A549 (cell line): Measurements from ENCODE around the gene TMC6. TPM values are rescaled to one million over a fixed set of nuclear protein-coding genes. Genes with fewer than 3 reads are reported as not detected.

Experiments
- ATAC-seq, 2 experiments: fragments of 200-7000 bp in 1 of 2; fragments of >200 bp in 1 of 2; cut with Nextera tagmentation in 1 of 2; cut with Tn5 transposase in 1 of 2; 3 replicates each; pipeline versions ENCODE4 v1.8.0 to v1.9.1; 2018 to 2020; ENCODE audit warnings: mild to moderate bottlenecking in 1 of 2, moderate library complexity in 1 of 2
- CTCF ChIA-PET: fragments of 300-600 bp; sonication (Branson Sonifier 250); formaldehyde crosslinking; extraction: SDS; loops from one replicate; lab custom pipeline; 2021; ENCODE audit warnings: antibody characterized with exemption, inconsistent platforms; lab: Yijun Ruan, JAX
- POLR2A ChIA-PET: fragments of 350-600 bp; formaldehyde crosslinking; extraction: SDS; loops from one replicate; lab custom pipeline; 2021; ENCODE audit warnings: antibody characterized with exemption, inconsistent platforms; lab: Yijun Ruan, JAX
- DNase-seq, 2 experiments: peaks; one replicate each; pipeline versions ENCODE4 v3.0.0 to v3.0.0-alpha.2; 2011 to 2016; ENCODE audit warnings: low read depth in 1 of 2, low spot score in 1 of 2
- FAIRE-seq: peaks from 2 replicates; lab custom pipeline; 2011; peaks lifted over from hg19 to GRCh38; lab: Jason Lieb, UNC
- H3K27ac ChIP-seq, 2 experiments: fragments of >200 bp; sonication (Bioruptor Twin); formaldehyde crosslinking; 3 replicates each; pipeline ENCODE4 v1.5.1; 2016 to 2017
- H3K4me1 ChIP-seq: fragments of >200 bp; sonication (Bioruptor Twin); formaldehyde crosslinking; 3 replicates; pipeline ENCODE4 v1.6.1; 2016
- H3K4me2 ChIP-seq: fragments of >200 bp; sonication (Bioruptor Twin); formaldehyde crosslinking; 3 replicates; pipeline ENCODE4 v1.6.1; 2016
- H3K4me3 ChIP-seq: fragments of >200 bp; sonication (Bioruptor Twin); formaldehyde crosslinking; 3 replicates; pipeline ENCODE4 v1.5.1; 2016
- H3K9me3 ChIP-seq: fragments of >200 bp; sonication (Bioruptor Twin); formaldehyde crosslinking; 3 replicates; pipeline ENCODE4 v1.6.1; 2016
- CHD4 ChIP-seq: fragments of 200-600 bp; sonication (generic); IDR thresholded peaks from 2 replicates; pipeline ENCODE4 v1.6.1; 2016; ENCODE audit warnings: antibody characterized with exemption, mild to moderate bottlenecking, borderline replicate concordance
- CTCF ChIP-seq: fragments of >200 bp; sonication (Bioruptor Twin); formaldehyde crosslinking; IDR thresholded peaks from 3 replicates; pipeline ENCODE4 v1.5.1; 2016
- E2F6 ChIP-seq: IDR thresholded peaks from 2 replicates; pipeline ENCODE4 v1.6.1; 2012; ENCODE audit warnings: low read depth, borderline replicate concordance
- FOSB ChIP-seq: fragments of 250-450 bp; sonication (Bioruptor Pico); IDR thresholded peaks from 2 replicates; pipeline ENCODE4 v1.5.0; 2020; ENCODE audit warnings: mild to moderate bottlenecking, moderate library complexity
- FOXS1 ChIP-seq: fragments of 250-450 bp; sonication (Bioruptor Pico); IDR thresholded peaks from 2 replicates; pipeline ENCODE4 v1.5.0; 2020; ENCODE audit warnings: mild to moderate bottlenecking, moderate library complexity
- HMGXB4 ChIP-seq: fragments of 250-450 bp; sonication (Bioruptor Pico); IDR thresholded peaks from 2 replicates; pipeline ENCODE4 v1.5.0; 2021; ENCODE audit warnings: mild to moderate bottlenecking, moderate library complexity, borderline replicate concordance
- HOXB13 ChIP-seq: fragments of 250-450 bp; sonication (Bioruptor Pico); IDR thresholded peaks from 2 replicates; pipeline ENCODE4 v1.5.0; 2020; ENCODE audit warnings: low read depth, mild to moderate bottlenecking, moderate library complexity
- HOXB5 ChIP-seq: fragments of 250-450 bp; sonication (Bioruptor Pico); IDR thresholded peaks from 2 replicates; pipeline ENCODE4 v1.5.0; 2020; ENCODE audit warnings: mild to moderate bottlenecking, moderate library complexity
- MAZ ChIP-seq: fragments of 150-350 bp; IDR thresholded peaks from 2 replicates; pipeline ENCODE4 v1.6.1; 2014; ENCODE audit warnings: antibody characterized with exemption, low read depth, low read length, borderline replicate concordance
- NFE2L2 ChIP-seq: fragments of 150-350 bp; conservative IDR thresholded peaks from 2 replicates; pipeline ENCODE4 v1.6.1; 2014; ENCODE audit warnings: low read length
- NPAS2 ChIP-seq: fragments of 250-450 bp; sonication (Bioruptor Pico); IDR thresholded peaks from 2 replicates; pipeline ENCODE4 v1.8.0; 2022; ENCODE audit warnings: mild to moderate bottlenecking, moderate library complexity, borderline replicate concordance
- NR3C1 ChIP-seq: fragments of >200 bp; sonication (Bioruptor Twin); formaldehyde crosslinking; IDR thresholded peaks from 3 replicates; pipeline ENCODE4 v1.6.1; 2017
- PHF8 ChIP-seq: fragments of 200-600 bp; sonication (generic); IDR thresholded peaks from 2 replicates; pipeline ENCODE4 v1.6.1; 2016; ENCODE audit warnings: low read depth, mild to moderate bottlenecking, antibody characterized with exemption, moderate library complexity, borderline replicate concordance
- RAD21 ChIP-seq, 2 experiments: fragments of >200 bp in 1 of 2; sonication (Bioruptor Twin) in 1 of 2; formaldehyde crosslinking in 1 of 2; IDR thresholded peaks in 1 of 2; conservative IDR thresholded peaks in 1 of 2; 2 replicates in 1 of 2; 3 replicates in 1 of 2; pipeline ENCODE4 v1.6.1; 2012 to 2018; ENCODE audit warnings: inconsistent platforms in 1 of 2
- SREBF2 ChIP-seq: fragments of 450-650 bp; IDR thresholded peaks from 2 replicates; pipeline ENCODE4 v1.6.1; 2014; ENCODE audit warnings: mild to moderate bottlenecking, moderate library complexity
- USF2 ChIP-seq: fragments of 450-650 bp; IDR thresholded peaks from 2 replicates; pipeline ENCODE4 v1.6.1; 2014; ENCODE audit warnings: antibody characterized with exemption
- ZC3H11A ChIP-seq: fragments of 450-650 bp; IDR thresholded peaks from 2 replicates; pipeline ENCODE4 v1.6.1; 2014; ENCODE audit warnings: antibody characterized with exemption, mild to moderate bottlenecking
- ZFP36 ChIP-seq: fragments of 450-650 bp; IDR thresholded peaks from 2 replicates; pipeline ENCODE4 v1.6.1; 2014; ENCODE audit warnings: borderline replicate concordance; ENCODE audit not compliant: partially characterized antibody
- WGBS: methylation state at CpG from one replicate; pipeline ENCODE4 v1.1.6; 2017; ENCODE audit errors: missing lambda C conversion rate; 5-methylcytosine and 5-hydroxymethylcytosine counted together
- polyA plus RNA-seq, 4 experiments: library from polyadenylated mRNA; depleted of rRNA in 3 of 4; stranded (reverse); fragments of >200 nt; fragmentation: RNase III in 1 of 4; extraction: RNeasy Plus Mini Kit Qiagen cat#74134 plus additional on column Dnase treatment in 1 of 4; gene quantifications; 2 replicates in 3 of 4; 3 replicates in 1 of 4; pipeline ENCODE4 v1.2.3, GENCODE V29; 2011 to 2017

TMC6 gene
- polyA plus RNA-seq, 2 of the 4 experiments (the other 2 are of a cell fraction) = 4.7 to 9.4 TPM

GRCh38 chr17:78107976-78108725 lies 20.4 kb downstream of the TMC6 start:
- 87% methylated on average over 21 of the region's 21 CpGs for WGBS
- ChIA-PET CTCF (interaction anchor here (0.6 to 12.7 kb wide), 8 partner anchors 12 to 141 kb away, joined by 3 to 199 read pairs (median 56); partner anchors contain the start of gene TMC8), POLR2A (no interaction called here)

GRCh38 chr17:78107457-78107856 lies 21.1 kb downstream of the TMC6 start:
- no peak for DNase-seq
- no peak for TF ChIP-seq HOXB13 (CRISPR knock-in tag)
- TF ChIP-seq USF2 = no peak
- TF ChIP-seq E2F6 = no peak
- TF ChIP-seq CTCF = no peak
- no peak for TF ChIP-seq SREBF2
- TF ChIP-seq CHD4 = no peak
- no peak for TF ChIP-seq RAD21 (conservative IDR thresholded peaks at IDR 0.05 in 1 of 2, IDR thresholded peaks at IDR 0.05 in 1 of 2)
- TF ChIP-seq MAZ = no peak
- no peak for TF ChIP-seq HOXB5 (CRISPR knock-in tag)
- no peak for TF ChIP-seq NFE2L2
- TF ChIP-seq NPAS2 (CRISPR knock-in tag) = no peak
- no peak for TF ChIP-seq PHF8
- no peak for TF ChIP-seq HMGXB4
- no peak for TF ChIP-seq FOXS1 (CRISPR knock-in tag)
- no peak for TF ChIP-seq NR3C1
- no peak for TF ChIP-seq FOSB (CRISPR knock-in tag)
- no peak for TF ChIP-seq ZC3H11A

More at GRCh38 chr17:78107976-78108725, 20.4 kb downstream of the TMC6 start:
- TF ChIP-seq ZFP36 (peak; percentile 39), ZC3H11A (no peak)
- Histone ChIP-seq H3K9me3 (no peaks in the 10 kb centered on the region), H3K27ac (no peak overlapping the region), H3K4me1 (no peaks in the 10 kb centered on the region), H3K4me2 (no peak overlapping the region), H3K4me3 (no peak overlapping the region)
- FAIRE-seq (no peak), DNase-seq (no peak), ATAC-seq (no peak)

More at GRCh38 chr17:78107457-78107856, 21.1 kb downstream of the TMC6 start:
- WGBS = 76% methylated on average over 10 of the region's 10 CpGs
- no peak overlapping the region for H3K4me2 ChIP-seq
- FAIRE-seq (no peak), ATAC-seq (no peak)
- H3K4me1 ChIP-seq = no peaks in the 10 kb centered on the region
- no peak overlapping the region for H3K27ac ChIP-seq
- no peaks in the 10 kb centered on the region for H3K9me3 ChIP-seq
- ChIA-PET CTCF (interaction anchor here (2.3 to 12.7 kb wide), 5 partner anchors 11 to 141 kb away, joined by 12 to 185 read pairs (median 99); no protein-coding TSS in a partner anchor), POLR2A (no interaction called here)
- no peak overlapping the region for H3K4me3 ChIP-seq
